ENCODE measurements around the gene TRIM37.

TRIM37 gene

DNA sequence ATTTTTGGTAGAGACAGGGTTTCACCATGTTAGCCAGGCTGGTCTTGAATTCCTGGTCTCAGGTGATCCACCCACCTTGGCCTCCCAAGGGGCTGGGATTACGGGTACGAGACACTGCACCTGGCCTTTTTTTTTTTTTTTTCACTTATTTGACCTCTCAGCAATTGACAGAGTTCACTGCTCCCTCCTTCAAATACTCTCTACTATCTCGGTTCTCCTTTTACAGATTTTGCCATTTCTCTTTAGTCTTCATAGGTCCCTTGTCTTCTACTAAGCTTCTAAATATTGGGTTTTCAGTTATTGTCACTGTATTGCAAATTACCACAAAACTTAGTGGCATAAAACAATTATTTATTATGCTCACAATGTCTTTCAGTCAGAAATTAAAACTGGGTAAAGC, 159.3 kb downstream of the TRIM37 start:
- Histone ChIP-seq H3K4me3 (ENCODE audit: low read depth, low read length) (no peak overlapping the region), H3K27ac (ENCODE audit: extremely low read depth, low read depth, low read length) (no peak overlapping the region), H3K9me3 (ENCODE audit: control insufficient read depth, insufficient read depth, low read depth, low read length) (no peaks in the 10 kb centered on the region), H3K36me3 (ENCODE audit: control insufficient read depth in 2 of 2, insufficient read depth in 1 of 2, low read length in 2 of 2) (no peaks in the 10 kb centered on the region), H3K4me1 (ENCODE audit: control insufficient read depth, insufficient read depth, low read length) (no peaks in the 10 kb centered on the region)
- TF ChIP-seq ZNF561 (tag by site-specific recombination; IDR thresholded peaks at IDR 0.05; ENCODE audit: borderline replicate concordance) (no peak), ZNF660 (tag by site-specific recombination; IDR thresholded peaks at IDR 0.05) (no peak), IKZF3 (tag by site-specific recombination; IDR thresholded peaks at IDR 0.05) (no peak), ZNF202 (tag by site-specific recombination; IDR thresholded peaks at IDR 0.05; ENCODE audit: borderline replicate concordance) (no peak), ZBTB17 (tag by site-specific recombination; IDR thresholded peaks at IDR 0.05) (no peak), REPIN1 (tag by site-specific recombination; IDR thresholded peaks at IDR 0.05; ENCODE audit: low read depth) (no peak), ZNF747 (tag by site-specific recombination; IDR thresholded peaks at IDR 0.05) (no peak), HOXD13 (CRISPR knock-in tag; IDR thresholded peaks at IDR 0.05; ENCODE audit: borderline replicate concordance) (no peak), ZNF211 (tag by site-specific recombination; IDR thresholded peaks at IDR 0.05; ENCODE audit: low read depth) (no peak), ZFP41 (tag by site-specific recombination; IDR thresholded peaks at IDR 0.05; ENCODE audit: borderline replicate concordance) (no peak)
- TF ChIP-seq, protein P1, sequence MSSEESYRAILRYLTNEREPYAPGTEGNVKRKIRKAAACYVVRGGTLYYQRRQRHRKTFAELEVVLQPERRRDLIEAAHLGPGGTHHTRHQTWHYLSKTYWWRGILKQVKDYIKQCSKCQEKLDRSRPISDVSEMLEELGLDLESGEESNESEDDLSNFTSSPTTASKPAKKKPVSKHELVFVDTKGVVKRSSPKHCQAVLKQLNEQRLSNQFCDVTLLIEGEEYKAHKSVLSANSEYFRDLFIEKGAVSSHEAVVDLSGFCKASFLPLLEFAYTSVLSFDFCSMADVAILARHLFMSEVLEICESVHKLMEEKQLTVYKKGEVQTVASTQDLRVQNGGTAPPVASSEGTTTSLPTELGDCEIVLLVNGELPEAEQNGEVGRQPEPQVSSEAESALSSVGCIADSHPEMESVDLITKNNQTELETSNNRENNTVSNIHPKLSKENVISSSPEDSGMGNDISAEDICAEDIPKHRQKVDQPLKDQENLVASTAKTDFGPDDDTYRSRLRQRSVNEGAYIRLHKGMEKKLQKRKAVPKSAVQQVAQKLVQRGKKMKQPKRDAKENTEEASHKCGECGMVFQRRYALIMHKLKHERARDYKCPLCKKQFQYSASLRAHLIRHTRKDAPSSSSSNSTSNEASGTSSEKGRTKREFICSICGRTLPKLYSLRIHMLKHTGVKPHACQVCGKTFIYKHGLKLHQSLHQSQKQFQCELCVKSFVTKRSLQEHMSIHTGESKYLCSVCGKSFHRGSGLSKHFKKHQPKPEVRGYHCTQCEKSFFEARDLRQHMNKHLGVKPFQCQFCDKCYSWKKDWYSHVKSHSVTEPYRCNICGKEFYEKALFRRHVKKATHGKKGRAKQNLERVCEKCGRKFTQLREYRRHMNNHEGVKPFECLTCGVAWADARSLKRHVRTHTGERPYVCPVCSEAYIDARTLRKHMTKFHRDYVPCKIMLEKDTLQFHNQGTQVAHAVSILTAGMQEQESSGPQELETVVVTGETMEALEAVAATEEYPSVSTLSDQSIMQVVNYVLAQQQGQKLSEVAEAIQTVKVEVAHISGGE (tag by site-specific recombination; conservative IDR thresholded peaks at IDR 0.05; ENCODE audit: low read depth): no peak
- TF ChIP-seq, protein P2, sequence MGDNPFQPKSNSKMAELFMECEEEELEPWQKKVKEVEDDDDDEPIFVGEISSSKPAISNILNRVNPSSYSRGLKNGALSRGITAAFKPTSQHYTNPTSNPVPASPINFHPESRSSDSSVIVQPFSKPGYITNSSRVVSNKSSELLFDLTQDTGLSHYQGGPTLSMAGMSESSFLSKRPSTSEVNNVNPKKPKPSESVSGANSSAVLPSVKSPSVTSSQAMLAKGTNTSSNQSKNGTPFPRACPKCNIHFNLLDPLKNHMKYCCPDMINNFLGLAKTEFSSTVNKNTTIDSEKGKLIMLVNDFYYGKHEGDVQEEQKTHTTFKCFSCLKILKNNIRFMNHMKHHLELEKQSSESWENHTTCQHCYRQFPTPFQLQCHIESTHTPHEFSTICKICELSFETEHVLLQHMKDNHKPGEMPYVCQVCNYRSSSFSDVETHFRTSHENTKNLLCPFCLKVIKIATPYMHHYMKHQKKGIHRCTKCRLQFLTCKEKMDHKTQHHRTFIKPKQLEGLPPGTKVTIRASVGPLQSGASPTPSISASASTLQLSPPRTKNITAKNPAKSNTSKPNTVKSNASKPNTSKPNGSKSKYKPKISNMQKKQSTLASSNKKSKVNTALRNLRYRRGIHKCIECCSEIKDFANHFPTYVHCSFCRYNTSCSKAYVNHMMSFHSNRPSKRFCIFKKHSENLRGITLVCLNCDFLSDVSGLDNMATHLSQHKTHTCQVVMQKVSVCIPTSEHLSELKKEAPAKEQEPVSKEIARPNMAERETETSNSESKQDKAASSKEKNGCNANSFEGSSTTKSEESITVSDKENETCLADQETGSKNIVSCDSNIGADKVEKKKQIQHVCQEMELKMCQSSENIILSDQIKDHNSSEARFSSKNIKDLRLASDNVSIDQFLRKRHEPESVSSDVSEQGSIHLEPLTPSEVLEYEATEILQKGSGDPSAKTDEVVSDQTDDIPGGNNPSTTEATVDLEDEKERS (tag by site-specific recombination; IDR thresholded peaks at IDR 0.05): no peak
- TF ChIP-seq, protein P3, sequence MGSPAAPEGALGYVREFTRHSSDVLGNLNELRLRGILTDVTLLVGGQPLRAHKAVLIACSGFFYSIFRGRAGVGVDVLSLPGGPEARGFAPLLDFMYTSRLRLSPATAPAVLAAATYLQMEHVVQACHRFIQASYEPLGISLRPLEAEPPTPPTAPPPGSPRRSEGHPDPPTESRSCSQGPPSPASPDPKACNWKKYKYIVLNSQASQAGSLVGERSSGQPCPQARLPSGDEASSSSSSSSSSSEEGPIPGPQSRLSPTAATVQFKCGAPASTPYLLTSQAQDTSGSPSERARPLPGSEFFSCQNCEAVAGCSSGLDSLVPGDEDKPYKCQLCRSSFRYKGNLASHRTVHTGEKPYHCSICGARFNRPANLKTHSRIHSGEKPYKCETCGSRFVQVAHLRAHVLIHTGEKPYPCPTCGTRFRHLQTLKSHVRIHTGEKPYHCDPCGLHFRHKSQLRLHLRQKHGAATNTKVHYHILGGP (tag by site-specific recombination; IDR thresholded peaks at IDR 0.05): no peak
- TF ChIP-seq, protein P4, sequence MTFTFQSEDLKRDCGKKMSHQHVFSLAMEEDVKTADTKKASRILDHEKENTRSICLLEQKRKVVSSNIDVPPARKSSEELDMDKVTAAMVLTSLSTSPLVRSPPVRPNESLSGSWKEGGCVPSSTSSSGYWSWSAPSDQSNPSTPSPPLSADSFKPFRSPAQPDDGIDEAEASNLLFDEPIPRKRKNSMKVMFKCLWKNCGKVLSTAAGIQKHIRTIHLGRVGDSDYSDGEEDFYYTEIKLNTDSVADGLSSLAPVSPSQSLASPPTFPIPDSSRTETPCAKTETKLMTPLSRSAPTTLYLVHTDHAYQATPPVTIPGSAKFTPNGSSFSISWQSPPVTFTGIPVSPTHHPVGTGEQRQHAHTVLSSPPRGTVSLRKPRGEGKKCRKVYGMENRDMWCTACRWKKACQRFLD (tag by site-specific recombination; IDR thresholded peaks at IDR 0.05): no peak
- ChIA-PET POLR2A (no interaction called here), CTCF (no interaction called here)

DNA sequence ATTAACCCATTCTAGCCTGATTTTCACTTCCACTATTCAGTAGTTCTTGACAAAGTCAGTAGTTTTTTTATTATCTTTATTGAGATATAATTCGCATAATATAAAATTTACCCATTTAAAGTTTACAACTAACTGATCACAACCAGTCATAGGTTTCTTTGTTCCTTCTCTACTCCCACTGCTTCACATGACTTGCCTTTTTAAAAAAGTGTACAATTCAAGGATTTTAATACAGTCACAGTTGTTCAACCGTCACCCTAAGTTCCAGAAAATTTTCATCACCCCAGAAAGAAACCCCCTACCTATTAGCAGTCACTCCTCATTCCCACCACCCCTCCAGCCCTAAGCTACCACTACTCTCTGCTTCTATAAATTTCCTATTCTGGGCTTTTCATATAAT, 162.5 kb downstream of the TRIM37 start:
- no peak overlapping the region for H3K4me3 ChIP-seq (ENCODE audit: low read depth, low read length)
- ChIA-PET POLR2A (no interaction called here), CTCF (interaction anchor here (1.0 kb wide), 1 partner anchor 9 kb away, joined by 5 read pairs; no protein-coding TSS in a partner anchor)
- no peaks in the 10 kb centered on the region for H3K4me1 ChIP-seq (ENCODE audit: control insufficient read depth, insufficient read depth, low read length)
- H3K9me3 ChIP-seq (ENCODE audit: control insufficient read depth, insufficient read depth, low read depth, low read length): no peaks in the 10 kb centered on the region
- H3K36me3 ChIP-seq (ENCODE audit: control insufficient read depth in 2 of 2, insufficient read depth in 1 of 2, low read length in 2 of 2): no peaks in the 10 kb centered on the region
- no peak overlapping the region for H3K27ac ChIP-seq (ENCODE audit: extremely low read depth, low read depth, low read length)
- TF ChIP-seq HOXA7 (CRISPR knock-in tag; IDR thresholded peaks at IDR 0.05; ENCODE audit: borderline replicate concordance) (no peak), ZNF530 (tag by site-specific recombination; IDR thresholded peaks at IDR 0.05; ENCODE audit: low read depth) (no peak), ZNF416 (tag by site-specific recombination; IDR thresholded peaks at IDR 0.05) (no peak)
- TF ChIP-seq, protein P5, sequence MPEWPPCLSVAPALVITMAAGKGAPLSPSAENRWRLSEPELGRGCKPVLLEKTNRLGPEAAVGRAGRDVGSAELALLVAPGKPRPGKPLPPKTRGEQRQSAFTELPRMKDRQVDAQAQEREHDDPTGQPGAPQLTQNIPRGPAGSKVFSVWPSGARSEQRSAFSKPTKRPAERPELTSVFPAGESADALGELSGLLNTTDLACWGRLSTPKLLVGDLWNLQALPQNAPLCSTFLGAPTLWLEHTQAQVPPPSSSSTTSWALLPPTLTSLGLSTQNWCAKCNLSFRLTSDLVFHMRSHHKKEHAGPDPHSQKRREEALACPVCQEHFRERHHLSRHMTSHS (tag by site-specific recombination; IDR thresholded peaks at IDR 0.05): no peak
- TF ChIP-seq, protein P6, sequence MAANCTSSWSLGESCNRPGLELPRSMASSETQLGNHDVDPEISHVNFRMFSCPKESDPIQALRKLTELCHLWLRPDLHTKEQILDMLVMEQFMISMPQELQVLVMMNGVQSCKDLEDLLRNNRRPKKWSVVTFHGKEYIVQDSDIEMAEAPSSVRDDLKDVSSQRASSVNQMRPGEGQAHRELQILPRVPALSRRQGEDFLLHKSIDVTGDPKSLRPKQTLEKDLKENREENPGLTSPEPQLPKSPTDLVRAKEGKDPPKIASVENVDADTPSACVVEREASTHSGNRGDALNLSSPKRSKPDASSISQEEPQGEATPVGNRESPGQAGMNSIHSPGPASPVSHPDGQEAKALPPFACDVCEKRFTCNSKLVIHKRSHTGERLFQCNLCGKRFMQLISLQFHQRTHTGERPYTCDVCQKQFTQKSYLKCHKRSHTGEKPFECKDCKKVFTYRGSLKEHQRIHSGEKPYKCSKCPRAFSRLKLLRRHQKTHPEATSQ (tag by site-specific recombination; IDR thresholded peaks at IDR 0.05): no peak
